ENCODE results near the gene KRT23. TPM values are rescaled to one million over a fixed set of nuclear protein-coding genes. Genes with fewer than 3 reads are reported as not detected.

KRT23 gene
- total and polyA plus RNA-seq, 2 of the 13 experiments (the other 11 are each of a cell fraction or from before 2014, with no cell fraction given), result 24.7 to 51.1 TPM

GRCh38 chr17:40901981-40902474 is 35.4 kb downstream of the KRT23 start (continued):
- TF ChIP-seq PRDM10 (CRISPR knock-in tag; IDR thresholded peaks at IDR 0.05; ENCODE audit: low read depth) (0 out of 2 replicates have a peak, but pooled peaks have one; percentile 37), KLF9 (CRISPR knock-in tag; IDR thresholded peaks at IDR 0.05; ENCODE audit: low read depth) (peak; percentile 63; the same call in 1 of the 2 replicates), ZNF317 (CRISPR knock-in tag; IDR thresholded peaks at IDR 0.05) (0 out of 2 replicates have a peak, but pooled peaks have one; percentile 40), NR2F6 (IDR thresholded peaks at IDR 0.05) (peak; percentile 65), NR2F6 (CRISPR knock-in tag; IDR thresholded peaks at IDR 0.05) (peak; percentile 56), ZNF710 (CRISPR knock-in tag; IDR thresholded peaks at IDR 0.05; ENCODE audit: borderline replicate concordance) (peak; percentile 81), ZFP1 (CRISPR knock-in tag; IDR thresholded peaks at IDR 0.05) (peak; percentile 84), ZNF18 (CRISPR knock-in tag; IDR thresholded peaks at IDR 0.05; ENCODE audit: insufficient replicate concordance) (no peak), MTA3 (CRISPR knock-in tag; IDR thresholded peaks at IDR 0.05) (no peak), MEF2D (CRISPR knock-in tag; IDR thresholded peaks at IDR 0.05) (peak; percentile 23; the same call in 1 of the 2 replicates), ZBTB43 (CRISPR knock-in tag; conservative IDR thresholded peaks at IDR 0.05) (0 out of 2 replicates have a peak, but pooled peaks have one; percentile 63), SP4 (CRISPR knock-in tag; IDR thresholded peaks at IDR 0.05) (no peak), HNF1B (CRISPR knock-in tag; IDR thresholded peaks at IDR 0.05) (peak; percentile 89), ZNF709 (CRISPR knock-in tag; IDR thresholded peaks at IDR 0.05) (no peak), PPARG (CRISPR knock-in tag; conservative IDR thresholded peaks at IDR 0.05) (peak; percentile 100), TBL1XR1 (IDR thresholded peaks at IDR 0.05; ENCODE audit: borderline replicate concordance, low read length, partially characterized antibody) (peak; percentile 95), WIZ (CRISPR knock-in tag; IDR thresholded peaks at IDR 0.05) (no peak), ARID2 (CRISPR knock-in tag; IDR thresholded peaks at IDR 0.05; ENCODE audit: borderline replicate concordance) (no peak), IKZF5 (CRISPR knock-in tag; IDR thresholded peaks at IDR 0.05) (peak; percentile 73)
